ENCODE data around the gene KRT28.

The KRT28 gene

GRCh38 chr17:40799859-40800258 is at the start of gene KRT28:
KRT28 (minus strand) TSS chr17:40799959; CDS start chr17:40799893, 66 bp downstream.
- no peak for DNase-seq

GRCh38 chr17:40848583-40849235 is 49.0 kb upstream of the KRT28 start:
- no peak for DNase-seq

- no peak for DNase-seq
Observed at GRCh38 chr17:40846515-40847144, 46.9 kb upstream of the KRT28 start.

- no peak for DNase-seq
Observed at GRCh38 chr17:40844671-40845107, 44.9 kb upstream of the KRT28 start.

GRCh38 chr17:40843242-40843641 is 43.5 kb upstream of the KRT28 start:
- DNase-seq: no peak

GRCh38 chr17:40841246-40841645 is 41.5 kb upstream of the KRT28 start:
- DNase-seq: no peak

- no peak for DNase-seq
Observed at GRCh38 chr17:40839194-40839593, 39.4 kb upstream of the KRT28 start.

GRCh38 chr17:40836020-40836419 is 36.3 kb upstream of the KRT28 start:
- DNase-seq: no peak

- no peak for DNase-seq
Observed at GRCh38 chr17:40833882-40834281, 34.1 kb upstream of the KRT28 start.

- DNase-seq: no peak
Observed at GRCh38 chr17:40832840-40833239, 33.1 kb upstream of the KRT28 start.

GRCh38 chr17:40830085-40830776 is 30.5 kb upstream of the KRT28 start:
- DNase-seq: no peak

GRCh38 chr17:40828454-40829044 is 28.8 kb upstream of the KRT28 start:
- no peak for DNase-seq

GRCh38 chr17:40827746-40828453 is 28.1 kb upstream of the KRT28 start:
- DNase-seq: no peak

- no peak for DNase-seq
Observed at GRCh38 chr17:40825599-40825998, 25.8 kb upstream of the KRT28 start.

GRCh38 chr17:40824015-40824832 is 24.5 kb upstream of the KRT28 start:
- no peak for DNase-seq

- DNase-seq: no peak
Observed at GRCh38 chr17:40822132-40822812, 22.5 kb upstream of the KRT28 start, which contains the start of gene KRT10. KRT10 (minus strand) TSS chr17:40822614; CDS start chr17:40822585, 29 bp downstream.

GRCh38 chr17:40821536-40821935 is 21.8 kb upstream of the KRT28 start:
- DNase-seq: no peak

GRCh38 chr17:40820228-40820838 is 20.6 kb upstream of the KRT28 start:
- DNase-seq: no peak

GRCh38 chr17:40819528-40820125 is 19.9 kb upstream of the KRT28 start:
- no peak for DNase-seq

GRCh38 chr17:40818733-40819527 is 19.2 kb upstream of the KRT28 start:
- DNase-seq: peak; percentile 21
